Skin of body (tissue), 2 donors: ENCODE measurements around the gene ST6GAL1. TPM values are rescaled to one million over a fixed set of nuclear protein-coding genes. Genes with fewer than 3 reads are reported as not detected.
"Not testable (repeated sequence)": the region's sequence is repeated elsewhere in the genome, so short reads cannot be mapped to it uniquely, and the experiment has no call there.

ENCODE experiments used
- DNase-seq: peaks from one replicate; lab custom pipeline; 2025; lab: John Stamatoyannopoulos, UW
- total RNA-seq: library from RNA; depleted of rRNA; stranded (reverse); fragments of >200 nt; gene quantifications from one replicate; pipeline ENCODE4 v1.2.3, GENCODE V29; 2014

The ST6GAL1 gene
- total RNA-seq, 1 donor from 2014 or later, result 16.7 TPM

DNA sequence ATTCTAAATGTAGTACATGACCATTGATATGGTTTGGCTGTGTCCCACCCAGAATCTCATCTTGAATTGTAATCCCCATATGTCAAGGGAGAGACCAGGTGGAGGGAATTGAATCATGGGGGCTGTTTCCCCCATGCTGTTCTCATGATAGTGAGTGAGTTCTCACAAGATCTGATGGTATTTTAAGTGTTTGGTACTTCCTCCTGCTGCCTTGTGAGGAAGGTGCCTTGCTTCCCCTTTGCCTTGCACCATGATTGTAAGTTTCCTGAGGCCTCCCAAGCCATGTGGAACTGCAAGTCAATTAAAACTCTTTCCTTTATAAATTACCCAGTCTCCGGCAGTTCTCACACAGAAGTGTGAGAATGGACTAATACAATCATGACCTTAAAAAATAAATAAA lies 61.8 kb downstream of the ST6GAL1 start:
- DNase-seq, result not testable (repeated sequence)

GRCh38 chr3:186993210-186993782 lies 63.0 kb downstream of the ST6GAL1 start:
- DNase-seq, result no peak

DNA sequence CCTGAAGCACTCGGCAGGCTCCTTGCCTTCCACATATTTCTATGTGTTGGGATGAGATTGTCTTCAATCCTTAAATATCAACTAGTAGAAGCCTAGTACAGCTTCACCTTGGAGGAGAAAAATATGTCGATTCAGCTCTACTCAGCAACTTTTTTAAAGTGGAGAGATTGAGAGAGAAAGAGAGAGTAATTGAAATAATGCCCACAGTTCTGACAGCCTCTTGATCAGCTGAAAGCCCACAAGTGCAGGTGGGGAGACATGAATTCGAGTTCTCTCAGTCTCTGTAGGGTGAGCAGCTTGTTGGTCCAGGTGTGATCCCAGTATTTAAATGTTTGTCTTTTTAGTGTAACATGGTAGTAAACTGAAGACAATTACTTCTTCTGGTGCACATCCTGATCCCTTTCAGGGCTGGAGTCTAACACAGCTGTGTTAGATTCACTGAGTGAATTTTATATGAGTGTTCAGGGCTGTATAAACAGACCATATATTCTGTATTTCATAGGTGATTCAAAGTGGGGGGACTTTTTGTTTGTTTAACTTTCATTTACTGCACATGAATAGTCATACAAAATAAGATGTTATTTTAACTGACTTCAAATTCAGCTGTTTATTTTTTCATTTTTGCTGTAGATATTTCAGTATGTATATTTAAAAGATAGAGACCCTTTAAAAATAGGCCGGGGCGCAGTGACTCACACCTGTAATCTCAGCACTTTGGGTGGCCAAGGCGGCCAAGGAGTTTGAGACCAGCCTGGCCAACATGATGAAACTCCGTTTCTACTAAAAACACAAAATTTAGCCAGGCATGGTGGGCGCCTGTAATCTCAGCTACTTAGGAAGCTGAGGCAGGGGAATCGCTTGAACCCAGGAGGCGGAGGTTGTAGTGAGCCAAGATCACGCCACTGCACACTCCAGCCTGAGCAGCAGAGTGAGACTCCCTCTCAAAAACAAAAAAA lies 64.0 kb downstream of the ST6GAL1 start:
- DNase-seq, result no peak

- no peak for DNase-seq
Measured at GRCh38 chr3:186996356-186996755, 66.0 kb downstream of the ST6GAL1 start.

- DNase-seq, result no peak
Measured at GRCh38 chr3:186997061-186997460, 66.7 kb downstream of the ST6GAL1 start.

- DNase-seq, result no peak
Measured at GRCh38 chr3:186997473-186997939, 67.2 kb downstream of the ST6GAL1 start.

- DNase-seq, result no peak
Measured at GRCh38 chr3:186998937-186999368, 68.6 kb downstream of the ST6GAL1 start.

GRCh38 chr3:187000711-187001151 lies 70.4 kb downstream of the ST6GAL1 start:
- DNase-seq, result no peak

DNA sequence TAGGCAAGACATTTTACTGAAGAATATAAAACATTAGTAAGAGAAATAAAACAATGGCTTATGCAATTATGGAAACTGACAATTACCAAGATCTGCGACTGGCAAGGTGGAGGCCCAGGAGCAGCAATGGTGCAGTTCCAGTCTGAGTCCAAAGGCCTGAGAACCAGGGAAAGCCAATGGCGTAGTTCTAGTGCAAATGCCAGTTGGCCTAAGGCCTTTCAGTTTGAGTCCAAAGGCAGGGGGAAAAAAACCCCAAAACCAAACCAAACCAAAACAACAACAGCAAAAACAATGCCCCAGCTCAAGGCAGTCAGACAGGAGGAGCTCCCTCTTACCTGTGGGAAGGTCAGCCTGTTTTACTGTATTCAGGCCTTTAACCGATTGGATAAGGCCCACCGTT lies 72.6 kb downstream of the ST6GAL1 start:
- no peak for DNase-seq

DNA sequence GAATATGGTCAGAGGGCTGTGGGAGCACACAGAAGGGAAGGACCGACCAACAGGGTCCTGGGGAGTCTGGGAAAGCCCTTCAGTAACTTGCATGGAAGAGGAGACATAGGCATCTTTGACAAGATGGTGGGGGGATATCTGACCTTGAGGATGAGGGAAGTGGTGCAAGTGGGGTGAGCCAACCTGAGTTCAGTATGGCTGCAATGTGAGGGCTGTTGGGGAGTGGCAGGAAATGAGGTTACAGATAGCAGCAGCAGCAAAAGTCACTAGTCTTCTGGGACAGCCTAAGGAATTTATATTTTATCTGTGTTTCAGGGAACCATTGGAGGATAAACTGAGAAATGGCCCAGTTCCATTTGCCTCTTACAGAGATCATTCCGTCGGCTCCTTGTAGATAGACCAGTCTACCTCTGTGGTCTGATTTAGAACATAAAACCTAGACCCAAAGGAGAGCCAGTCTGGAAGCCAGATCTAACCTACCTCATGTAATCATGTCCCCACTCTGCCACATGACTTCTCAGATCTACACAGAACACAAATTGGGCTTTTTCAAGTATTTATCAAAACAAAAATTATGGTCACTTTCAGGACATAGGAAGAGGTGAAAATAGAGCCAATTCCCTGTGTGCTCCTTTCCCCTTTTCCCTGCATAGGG lies 75.6 kb downstream of the ST6GAL1 start:
- DNase-seq, result no peak

DNA sequence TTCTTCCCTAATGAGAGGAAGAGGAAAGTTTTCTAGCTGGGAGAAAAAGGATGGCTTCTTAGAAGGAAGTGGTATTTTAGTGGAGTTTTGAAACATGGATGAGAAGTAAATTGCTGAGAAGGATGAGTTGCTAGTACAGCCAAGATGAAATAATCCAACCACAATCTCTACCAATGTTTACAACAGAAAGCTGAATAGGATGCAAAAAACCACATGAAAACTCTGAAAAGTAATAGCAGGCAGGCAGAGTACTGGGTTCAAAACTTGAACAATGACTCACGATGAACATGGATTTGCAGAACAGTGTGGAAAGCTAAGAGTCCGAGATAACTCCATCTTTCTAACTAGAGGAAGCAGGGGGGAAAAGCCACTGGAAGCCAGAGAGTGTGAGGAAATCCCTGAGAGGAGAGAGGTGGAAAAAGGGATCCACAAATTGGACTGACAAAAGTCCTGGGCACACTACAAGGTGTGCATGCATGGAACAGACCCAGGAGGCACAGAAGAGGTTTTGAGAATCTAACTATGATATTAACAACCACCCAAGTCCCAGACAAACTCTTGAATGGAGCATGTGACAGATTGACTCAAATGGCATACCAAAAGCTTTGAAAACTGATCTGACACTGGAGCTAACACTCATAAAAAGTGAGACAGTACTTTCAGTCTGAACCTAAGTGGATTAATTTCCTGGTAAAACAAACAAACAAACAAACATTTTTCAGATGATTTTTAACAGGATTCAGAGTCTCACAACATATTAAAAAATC lies 76.7 kb downstream of the ST6GAL1 start:
- no peak for DNase-seq

GRCh38 chr3:187010382-187010781 lies 80.1 kb downstream of the ST6GAL1 start:
- not testable (repeated sequence) for DNase-seq

DNA sequence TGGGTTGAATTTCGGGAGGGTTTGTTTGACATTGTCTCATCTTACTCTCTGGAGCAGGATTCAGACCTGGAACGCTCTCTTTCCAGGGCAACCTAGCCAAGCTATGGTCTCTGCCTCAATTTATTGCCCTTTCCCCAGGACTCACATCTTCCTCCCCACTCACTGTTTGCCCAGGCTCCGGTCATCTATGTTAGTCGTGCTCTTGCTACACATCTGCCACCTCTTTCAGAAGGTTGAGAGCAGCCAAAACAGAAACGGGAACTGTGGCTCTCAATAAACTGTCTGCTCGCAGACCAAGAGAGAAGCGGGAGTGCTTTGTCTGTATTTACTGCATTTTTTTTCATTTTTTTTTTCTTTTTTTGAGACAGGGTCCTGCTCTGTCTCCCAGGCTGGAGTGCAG lies 81.6 kb downstream of the ST6GAL1 start:
- DNase-seq, result no peak

GRCh38 chr3:187012609-187013051 lies 82.3 kb downstream of the ST6GAL1 start:
- DNase-seq, result no peak

- DNase-seq, result no peak
Measured at GRCh38 chr3:187013159-187013716, 82.9 kb downstream of the ST6GAL1 start.

DNA sequence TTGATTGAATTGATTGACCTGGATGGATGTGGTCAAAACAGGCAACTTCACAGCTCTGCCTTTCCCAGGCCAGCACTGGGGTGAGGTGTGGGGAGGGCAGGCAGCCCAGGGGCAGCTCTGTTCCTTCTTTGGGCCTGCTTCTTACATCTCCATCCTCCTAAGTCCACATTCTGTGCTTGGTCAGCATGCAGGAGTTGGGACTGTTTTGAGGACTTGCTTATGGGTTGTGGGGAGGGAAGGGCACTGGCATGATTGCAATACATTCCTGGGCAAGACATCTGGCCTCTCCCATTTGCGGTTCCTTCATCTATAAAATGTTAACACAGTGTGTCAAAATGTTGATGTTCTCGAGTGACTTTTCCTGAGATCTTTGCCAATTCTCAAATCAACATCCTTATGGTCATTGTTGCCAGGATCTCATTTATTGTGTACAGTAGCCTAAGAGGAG lies 84.1 kb downstream of the ST6GAL1 start:
- no peak for DNase-seq

DNA sequence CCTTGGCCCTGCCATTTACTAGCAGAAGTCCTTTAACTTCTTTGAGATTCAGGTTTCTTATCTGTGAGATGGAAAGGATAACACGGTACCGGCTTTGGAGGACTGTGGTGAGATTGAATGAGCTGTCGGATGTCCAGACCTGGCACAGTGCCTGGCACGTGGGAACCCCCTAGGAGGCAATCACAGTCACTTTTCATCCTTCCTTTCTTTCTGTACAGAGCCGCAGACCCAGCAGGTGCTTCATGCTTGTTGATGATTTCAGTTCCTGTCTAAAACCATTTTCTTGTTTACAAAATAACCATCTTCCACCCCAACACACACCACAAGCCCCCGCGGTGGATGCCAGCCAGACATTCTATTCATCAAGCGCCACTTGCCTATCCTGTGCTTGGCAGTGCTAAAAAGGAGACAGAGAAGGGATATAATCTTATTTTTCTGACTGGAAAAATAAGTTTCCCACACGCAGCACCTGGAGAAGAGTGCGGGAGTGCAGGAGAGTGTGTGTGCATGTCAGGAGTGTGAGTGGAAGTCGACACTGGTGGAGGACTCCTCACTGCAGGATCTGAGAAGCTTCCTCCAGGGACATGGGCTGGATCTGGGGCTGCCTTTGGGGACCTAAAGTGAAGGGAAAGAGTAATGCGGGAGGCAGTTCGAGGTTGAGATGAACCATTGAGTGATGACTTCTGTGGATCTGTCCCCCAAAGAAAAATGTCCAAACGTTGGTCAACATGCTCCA lies 85.7 kb downstream of the ST6GAL1 start:
- no peak for DNase-seq

DNA sequence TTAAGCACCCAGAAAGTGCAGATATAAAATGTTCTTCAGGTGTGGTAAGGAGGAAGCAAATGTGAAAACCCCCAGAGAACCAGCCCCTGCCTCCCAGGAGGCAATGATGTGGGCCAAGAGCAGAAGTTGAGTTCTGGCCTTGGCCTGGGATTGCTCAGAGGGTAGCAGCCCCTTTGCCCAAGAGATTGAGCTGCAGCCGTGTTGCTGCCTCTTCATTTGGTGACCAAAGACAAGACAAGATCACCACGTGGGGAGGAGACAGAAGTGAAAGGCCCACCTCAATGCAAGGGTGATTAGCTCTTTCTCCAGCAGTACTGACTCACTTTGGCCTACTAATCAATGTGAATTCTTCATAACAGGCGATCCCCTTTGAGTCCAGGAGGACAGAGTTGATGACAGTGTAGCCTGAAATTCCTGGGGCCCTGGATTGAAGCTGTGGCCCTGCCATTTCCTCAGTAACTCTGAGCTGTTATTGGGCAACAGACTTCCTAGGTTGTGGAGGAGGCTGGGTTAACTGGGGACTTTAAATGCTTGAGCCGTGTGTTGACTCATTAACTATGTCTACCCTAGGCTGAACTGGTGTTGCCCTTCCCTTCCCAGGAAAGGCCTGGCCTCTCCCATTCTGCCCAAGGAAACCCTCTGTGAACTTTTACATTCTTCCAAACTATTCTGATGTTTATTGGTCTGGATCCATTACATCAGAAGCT lies 86.5 kb downstream of the ST6GAL1 start:
- DNase-seq, result no peak

- no peak for DNase-seq
Measured at GRCh38 chr3:187017511-187018230, 87.3 kb downstream of the ST6GAL1 start.
